ENCODE measurements around the gene DLEU7.

DLEU7 gene

GRCh38 chr13:50888362-50888761, 44.9 kb upstream of the DLEU7 start:
- ATAC-seq: no peak
- TF ChIP-seq TSHZ2 (CRISPR knock-in tag; IDR thresholded peaks at IDR 0.05) (no peak), CSRNP3 (CRISPR knock-in tag; IDR thresholded peaks at IDR 0.05) (no peak), SNAI2 (CRISPR knock-in tag; IDR thresholded peaks at IDR 0.05) (no peak), CREB5 (CRISPR knock-in tag; IDR thresholded peaks at IDR 0.05; ENCODE audit: low read depth) (no peak), OSR1 (CRISPR knock-in tag; IDR thresholded peaks at IDR 0.05) (no peak), ZFP3 (CRISPR knock-in tag; IDR thresholded peaks at IDR 0.05) (no peak), TOX (CRISPR knock-in tag; IDR thresholded peaks at IDR 0.05; ENCODE audit: borderline replicate concordance) (no peak), GLIS3 (CRISPR knock-in tag; IDR thresholded peaks at IDR 0.05) (no peak), ZC3H10 (CRISPR knock-in tag; IDR thresholded peaks at IDR 0.05) (no peak), CSDC2 (CRISPR knock-in tag; IDR thresholded peaks at IDR 0.05) (no peak), PATZ1 (CRISPR knock-in tag; IDR thresholded peaks at IDR 0.05; ENCODE audit: borderline replicate concordance) (no peak), RARB (CRISPR knock-in tag; IDR thresholded peaks at IDR 0.05) (no peak), BACH2 (CRISPR knock-in tag; IDR thresholded peaks at IDR 0.05; ENCODE audit: borderline replicate concordance) (no peak), PPARA (CRISPR knock-in tag; IDR thresholded peaks at IDR 0.05; ENCODE audit: borderline replicate concordance) (no peak), ARNTL (CRISPR knock-in tag; IDR thresholded peaks at IDR 0.05; ENCODE audit: borderline replicate concordance, low read depth) (no peak), ZFP30 (CRISPR knock-in tag; IDR thresholded peaks at IDR 0.05) (no peak), ESRRG (CRISPR knock-in tag; IDR thresholded peaks at IDR 0.05) (no peak)

- TF ChIP-seq PPARA (CRISPR knock-in tag; IDR thresholded peaks at IDR 0.05; ENCODE audit: borderline replicate concordance) (no peak), CREB5 (CRISPR knock-in tag; IDR thresholded peaks at IDR 0.05; ENCODE audit: low read depth) (no peak), OSR1 (CRISPR knock-in tag; IDR thresholded peaks at IDR 0.05) (no peak), TCF4 (CRISPR knock-in tag; IDR thresholded peaks at IDR 0.05; ENCODE audit: borderline replicate concordance) (no peak), PATZ1 (CRISPR knock-in tag; IDR thresholded peaks at IDR 0.05; ENCODE audit: borderline replicate concordance) (no peak), CSRNP3 (CRISPR knock-in tag; IDR thresholded peaks at IDR 0.05) (no peak), CSDC2 (CRISPR knock-in tag; IDR thresholded peaks at IDR 0.05) (no peak), ZFP30 (CRISPR knock-in tag; IDR thresholded peaks at IDR 0.05) (no peak)
- ATAC-seq: no peak
Measured at GRCh38 chr13:50887151-50887550, 43.7 kb upstream of the DLEU7 start.

All from SK-N-SH treated with all-trans-retinoic acid at 6 μM for 48 hours (cell line).